ENCODE measurements around the gene C4orf54.

The C4orf54 gene

GRCh38 chr4:99625369-99625768 lies 32.3 kb downstream of the C4orf54 start:
- in situ Hi-C loops (cut with MboI; ENCODE audit: low sequenced_read_pairs) = no loop called here

GRCh38 chr4:99624141-99624719 lies 33.4 kb downstream of the C4orf54 start:
- in situ Hi-C loops (cut with MboI; ENCODE audit: low sequenced_read_pairs) = no loop called here

GRCh38 chr4:99622341-99622740 lies 35.3 kb downstream of the C4orf54 start:
- in situ Hi-C loops (cut with MboI; ENCODE audit: low sequenced_read_pairs) = no loop called here

- in situ Hi-C loops (cut with MboI; ENCODE audit: low sequenced_read_pairs) = no loop called here
Measured at GRCh38 chr4:99617374-99617773, 40.3 kb downstream of the C4orf54 start.

GRCh38 chr4:99615170-99615820 lies 42.3 kb downstream of the C4orf54 start:
- in situ Hi-C loops (cut with MboI; ENCODE audit: low sequenced_read_pairs) = no loop called here

GRCh38 chr4:99614491-99614890 lies 43.1 kb downstream of the C4orf54 start:
- in situ Hi-C loops (cut with MboI; ENCODE audit: low sequenced_read_pairs) = no loop called here

- in situ Hi-C loops (cut with MboI; ENCODE audit: low sequenced_read_pairs) = no loop called here
Measured at GRCh38 chr4:99612704-99613103, 44.9 kb downstream of the C4orf54 start.

- in situ Hi-C loops (cut with MboI; ENCODE audit: low sequenced_read_pairs) = no loop called here
Measured at GRCh38 chr4:99612281-99612680, 45.3 kb downstream of the C4orf54 start.

- in situ Hi-C loops (cut with MboI; ENCODE audit: low sequenced_read_pairs) = no loop called here
Measured at GRCh38 chr4:99610605-99611175, 46.9 kb downstream of the C4orf54 start.

- in situ Hi-C loops (cut with MboI; ENCODE audit: low sequenced_read_pairs) = no loop called here
Measured at GRCh38 chr4:99608417-99608816, 49.2 kb downstream of the C4orf54 start.

Measured in HL-60/S4 treated with retinoic acid at 250 ng/mL for 4 days and 3 days (cell line).